Esophagus muscularis mucosa (tissue), 4 donors: ENCODE results near the gene RND3. TPM values are rescaled to one million over a fixed set of nuclear protein-coding genes. Genes with fewer than 3 reads are reported as not detected.

Experiments used
- DNase-seq: peaks from one replicate; pipeline ENCODE4 v3.0.0-alpha.2; 2017; ENCODE audit errors: extremely low spot score
- H3K27ac ChIP-seq, 4 donors: fragments of 200-600 bp; sonication (generic); replicated peaks in 1 of 4; 1 replicate in 3 of 4; 2 replicates in 1 of 4; pipeline ENCODE4 v1.5.1; 2016 to 2019; ENCODE audit warnings: mild to moderate bottlenecking in 1 of 4
- H3K27me3 ChIP-seq, 4 donors: fragments of 200-600 bp; sonication (generic); one replicate each; pipeline versions ENCODE4 v1.5.1 to v1.6.0; 2016 to 2019
- H3K36me3 ChIP-seq, 4 donors: fragments of 200-600 bp; sonication (generic); one replicate each; pipeline ENCODE4 v1.5.1; 2016 to 2019
- H3K4me1 ChIP-seq, 4 donors: fragments of 200-600 bp; sonication (generic); one replicate each; pipeline ENCODE4 v1.5.1; 2016 to 2019
- H3K4me3 ChIP-seq, 4 donors: fragments of 200-600 bp; sonication (generic); 1 replicate in 2 of 4; 2 replicates in 2 of 4; pipeline ENCODE4 v1.5.1; 2016 to 2019; ENCODE audit warnings: mild to moderate bottlenecking in 4 of 4, moderate library complexity in 1 of 4
- H3K9me3 ChIP-seq, 4 donors: fragments of 200-600 bp; sonication (generic); 1 replicate in 3 of 4; 2 replicates in 1 of 4; pipeline ENCODE4 v1.5.1; 2016 to 2019
- EP300 ChIP-seq: sonication (generic); formaldehyde crosslinking; IDR thresholded peaks from one replicate; pipeline ENCODE4 v1.6.1; 2017; ENCODE audit warnings: antibody characterized with exemption
- POLR2A ChIP-seq: fragments of 450-650 bp; IDR thresholded peaks from one replicate; pipeline ENCODE4 v1.6.1; 2017; ENCODE audit warnings: antibody characterized with exemption, moderate library complexity, mild to moderate bottlenecking, low read depth
- POLR2AphosphoS5 ChIP-seq, 2 donors: sonication (generic); formaldehyde crosslinking; IDR thresholded peaks; one replicate each; pipeline ENCODE4 v1.6.1; 2017; ENCODE audit warnings: antibody characterized with exemption in 2 of 2
- WGBS: methylation state at CpG from one replicate; pipeline ENCODE4 v1.1.5; 2018; 5-methylcytosine and 5-hydroxymethylcytosine counted together
- intact Hi-C: fragments of 100-400 bp; cut with DNase I; formaldehyde crosslinking; loops from one replicate; pipeline ENCODE4 v1.15.1; 2023
- total RNA-seq, 4 donors: library from RNA; depleted of rRNA; stranded (reverse); fragments of >200 nt; gene quantifications; one replicate each; pipeline versions ENCODE4 v1.1.0 to v1.2.1, GENCODE V29; 2016
- TF ChIP-seq, protein P1 (sequence below), 3 experiments: fragments of 200-600 bp in 2 of 3; fragments of 450-650 bp in 1 of 3; sonication (generic) in 2 of 3; IDR thresholded peaks; one replicate each; pipeline ENCODE4 v1.5.1; 2017 to 2019; ENCODE audit warnings: antibody characterized with exemption in 3 of 3, mild to moderate bottlenecking in 2 of 3, moderate library complexity in 1 of 3

RND3 gene
- total RNA-seq, 4 donors from 2014 or later, result 39.6 to 219 (median 73.5) TPM

DNA sequence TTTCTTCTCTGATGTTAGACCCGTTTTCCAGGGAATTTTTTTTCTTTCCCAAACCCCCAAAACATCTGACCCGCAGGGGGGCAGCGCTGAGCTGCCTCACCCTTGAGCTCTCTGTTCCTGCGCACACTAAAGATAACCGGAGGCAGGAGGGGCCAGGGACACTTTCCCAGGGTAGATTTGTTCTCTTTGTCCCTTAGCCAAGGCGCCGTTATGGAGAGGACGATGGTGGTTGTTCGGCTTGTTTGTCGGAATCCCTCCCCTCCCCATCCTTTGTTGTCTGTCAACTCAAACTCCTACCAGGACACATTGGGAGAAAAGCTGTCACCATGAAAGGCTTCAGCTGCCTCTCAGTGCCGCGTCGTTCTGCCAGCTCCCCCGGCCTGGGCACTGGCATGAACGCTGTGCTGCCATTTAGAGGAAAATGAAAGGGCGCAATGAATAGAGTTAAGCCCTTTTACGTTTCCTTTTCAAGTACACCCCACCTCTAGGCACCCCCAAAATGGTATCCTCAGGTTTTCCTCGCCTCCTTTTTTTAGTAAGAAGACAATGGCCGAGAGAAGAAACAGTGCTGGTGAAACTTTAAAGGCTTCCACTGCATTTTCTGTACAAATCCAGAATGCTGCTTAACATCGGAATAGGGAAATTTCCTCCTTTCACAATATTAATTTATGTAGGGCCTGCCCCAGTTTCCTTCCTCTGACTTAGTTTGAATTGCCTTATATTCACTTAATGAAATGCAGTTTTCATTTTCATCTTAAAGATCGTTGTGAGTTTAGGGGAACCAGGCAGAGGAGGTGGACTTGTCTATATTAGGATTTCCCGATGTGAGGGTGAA lies 62.1 kb downstream of the RND3 start:
- no peak for TF ChIP-seq POLR2AphosphoS5 (IDR thresholded peaks at IDR 0.05)
- TF ChIP-seq, protein P1, sequence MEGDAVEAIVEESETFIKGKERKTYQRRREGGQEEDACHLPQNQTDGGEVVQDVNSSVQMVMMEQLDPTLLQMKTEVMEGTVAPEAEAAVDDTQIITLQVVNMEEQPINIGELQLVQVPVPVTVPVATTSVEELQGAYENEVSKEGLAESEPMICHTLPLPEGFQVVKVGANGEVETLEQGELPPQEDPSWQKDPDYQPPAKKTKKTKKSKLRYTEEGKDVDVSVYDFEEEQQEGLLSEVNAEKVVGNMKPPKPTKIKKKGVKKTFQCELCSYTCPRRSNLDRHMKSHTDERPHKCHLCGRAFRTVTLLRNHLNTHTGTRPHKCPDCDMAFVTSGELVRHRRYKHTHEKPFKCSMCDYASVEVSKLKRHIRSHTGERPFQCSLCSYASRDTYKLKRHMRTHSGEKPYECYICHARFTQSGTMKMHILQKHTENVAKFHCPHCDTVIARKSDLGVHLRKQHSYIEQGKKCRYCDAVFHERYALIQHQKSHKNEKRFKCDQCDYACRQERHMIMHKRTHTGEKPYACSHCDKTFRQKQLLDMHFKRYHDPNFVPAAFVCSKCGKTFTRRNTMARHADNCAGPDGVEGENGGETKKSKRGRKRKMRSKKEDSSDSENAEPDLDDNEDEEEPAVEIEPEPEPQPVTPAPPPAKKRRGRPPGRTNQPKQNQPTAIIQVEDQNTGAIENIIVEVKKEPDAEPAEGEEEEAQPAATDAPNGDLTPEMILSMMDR (IDR thresholded peaks at IDR 0.05), result peak in 2 of 3 experiments; percentile 23 to 43
- no peaks in the 10 kb centered on the region for H3K4me1 ChIP-seq
- H3K27ac ChIP-seq, result no peak overlapping the region
- intact Hi-C loops, result loop anchor here (10.0 kb wide), 1 partner anchor 189 kb away; no protein-coding TSS in a partner anchor
- 73% methylated on average over 22 of the region's 22 CpGs for WGBS
- no peaks in the 10 kb centered on the region for H3K36me3 ChIP-seq
- DNase-seq, result no peak
- H3K4me3 ChIP-seq, result peak overlapping the region in 1 of 4 donors; percentile 10
- H3K9me3 ChIP-seq, result no peaks in the 10 kb centered on the region
- H3K27me3 ChIP-seq, result no peaks in the 10 kb centered on the region

DNA sequence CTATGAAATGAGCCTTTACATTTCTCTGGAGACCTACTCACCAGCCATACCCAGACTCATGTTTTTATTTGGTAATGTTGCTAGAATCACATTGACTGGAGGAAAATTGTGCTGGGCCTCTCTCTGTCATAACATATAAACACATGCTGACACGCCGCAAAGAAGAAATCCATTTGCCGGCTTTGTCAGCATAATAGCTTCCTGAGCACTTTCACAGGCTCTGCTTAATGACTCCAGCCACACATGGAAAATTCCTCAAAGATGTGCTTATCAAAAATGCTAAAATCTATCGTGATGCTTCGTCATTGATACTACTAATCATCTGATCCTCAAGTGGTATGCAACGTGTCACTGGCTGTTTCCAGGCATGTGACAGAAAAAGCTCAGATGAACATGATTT lies 63.1 kb downstream of the RND3 start:
- no peak for TF ChIP-seq POLR2A
- no peak for TF ChIP-seq EP300
- TF ChIP-seq POLR2AphosphoS5 (IDR thresholded peaks at IDR 0.05), result no peak
- TF ChIP-seq, protein P1 (IDR thresholded peaks at IDR 0.05), result no peak
- Histone ChIP-seq H3K36me3 (no peaks in the 10 kb centered on the region), H3K4me3 (no peak overlapping the region), H3K27ac (no peak overlapping the region), H3K27me3 (no peaks in the 10 kb centered on the region), H3K4me1 (peaks cover 0 to 8% (median 2%) of the 10 kb centered on the region in 4 donors), H3K9me3 (no peaks in the 10 kb centered on the region)
- 79% methylated on average over 6 of the region's 6 CpGs for WGBS
- DNase-seq, result no peak
- intact Hi-C loops, result loop anchor here (10.0 kb wide), 1 partner anchor 190 kb away; no protein-coding TSS in a partner anchor

DNA sequence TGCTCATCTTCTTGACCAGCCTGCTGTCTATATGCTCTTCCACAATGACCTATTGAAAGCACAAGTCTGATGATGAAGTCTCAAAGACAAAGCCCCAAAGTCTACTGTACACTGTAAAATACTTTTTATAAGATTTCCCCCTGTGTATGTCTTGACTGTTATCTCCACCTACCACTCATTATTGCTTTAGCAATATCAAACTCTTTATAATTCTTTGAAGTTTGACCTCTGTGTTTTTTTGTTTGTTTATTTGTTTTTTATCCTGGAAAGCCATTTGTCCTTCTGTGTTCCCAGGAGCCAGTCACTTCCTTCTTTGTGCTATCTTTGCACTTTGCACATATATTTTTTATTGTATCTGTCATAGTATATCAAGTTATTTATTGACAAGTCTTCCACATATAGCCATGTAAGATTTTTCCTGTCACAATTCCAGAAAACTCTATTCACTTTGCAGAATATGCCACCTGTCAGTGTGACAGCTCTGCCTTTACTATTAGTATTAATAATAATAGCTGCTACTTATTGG lies 66.3 kb downstream of the RND3 start:
- DNase-seq, result no peak
- Histone ChIP-seq H3K9me3 (no peaks in the 10 kb centered on the region), H3K27me3 (no peaks in the 10 kb centered on the region), H3K36me3 (no peaks in the 10 kb centered on the region), H3K27ac (no peak overlapping the region), H3K4me3 (no peak overlapping the region), H3K4me1 (peaks cover 0 to 13% (median 2%) of the 10 kb centered on the region in 4 donors)
- intact Hi-C loops, result loop anchor here (10.0 kb wide), 1 partner anchor 194 kb away; no protein-coding TSS in a partner anchor
- no peak for TF ChIP-seq POLR2A
- TF ChIP-seq POLR2AphosphoS5 (IDR thresholded peaks at IDR 0.05), result no peak
- TF ChIP-seq, protein P1 (IDR thresholded peaks at IDR 0.05), result no peak
- TF ChIP-seq EP300, result no peak

DNA sequence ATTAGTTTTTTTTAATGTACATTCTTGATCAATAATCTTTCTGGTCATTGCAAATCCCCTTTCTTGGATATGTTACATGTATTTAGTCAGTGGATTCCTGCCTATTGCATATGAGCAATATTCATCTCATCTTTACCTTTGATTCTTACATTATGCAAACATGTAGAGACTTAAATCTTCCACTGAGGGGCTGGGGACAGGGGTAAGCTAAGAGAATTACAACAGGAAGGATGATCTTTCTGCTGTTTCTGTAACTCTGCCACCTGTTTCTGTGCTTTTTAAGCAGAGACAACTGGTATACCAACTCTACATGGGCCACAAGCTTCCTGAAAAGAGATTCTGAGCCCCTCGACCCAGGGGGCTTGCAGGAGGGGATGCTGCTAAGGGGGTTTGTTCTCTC lies 68.6 kb downstream of the RND3 start:
- 75% methylated on average over 1 of the region's 1 CpG for WGBS
- no peak overlapping the region for H3K4me3 ChIP-seq
- peaks cover 0 to 13% (median 2%) of the 10 kb centered on the region in 4 donors for H3K4me1 ChIP-seq
- intact Hi-C loops, result no loop called here
- H3K27ac ChIP-seq, result no peak overlapping the region
- H3K36me3 ChIP-seq, result no peaks in the 10 kb centered on the region
- no peak for TF ChIP-seq POLR2A
- TF ChIP-seq EP300, result no peak
- TF ChIP-seq, protein P1 (IDR thresholded peaks at IDR 0.05), result no peak
- TF ChIP-seq POLR2AphosphoS5 (IDR thresholded peaks at IDR 0.05), result no peak
- no peaks in the 10 kb centered on the region for H3K27me3 ChIP-seq
- DNase-seq, result no peak
- no peaks in the 10 kb centered on the region for H3K9me3 ChIP-seq
